TTC549 (cell line): ENCODE data around the gene NODAL.

Experiments used
- FAIRE-seq: peaks from 2 replicates; lab custom pipeline; 2012; peaks lifted over from hg19 to GRCh38; lab: Jason Lieb, UNC

NODAL gene

DNA sequence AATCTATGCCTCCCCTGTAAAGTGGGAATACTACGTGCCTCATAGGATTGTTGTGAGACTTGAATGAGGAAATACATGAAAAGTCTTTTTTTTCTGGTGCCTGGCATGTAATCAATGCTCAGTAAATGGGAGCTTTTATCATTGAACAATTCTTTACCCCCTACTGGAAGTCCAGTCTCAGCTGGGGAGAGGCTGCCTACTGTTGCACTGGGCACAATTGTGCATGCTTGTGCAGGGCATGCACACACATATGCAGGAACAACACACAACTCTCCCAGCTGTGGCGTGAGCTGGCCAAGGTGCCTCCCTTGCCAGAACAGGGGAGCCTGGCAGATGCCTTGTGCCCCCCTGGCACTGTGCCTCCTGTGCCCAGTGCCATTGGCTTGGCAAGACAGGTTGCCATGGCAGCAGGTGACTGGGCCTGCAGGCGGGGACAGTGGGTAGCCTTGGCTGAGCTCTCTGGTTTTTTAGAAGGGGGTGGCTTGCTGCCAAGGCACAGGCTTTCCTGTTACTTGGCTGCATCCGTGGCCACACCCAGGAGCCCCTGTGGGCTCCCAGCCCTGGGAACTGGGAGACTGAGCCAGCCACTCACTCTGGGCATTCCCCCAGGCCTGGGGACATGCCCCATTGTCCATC is 21.0 kb upstream of the NODAL start:
- FAIRE-seq: no peak

DNA sequence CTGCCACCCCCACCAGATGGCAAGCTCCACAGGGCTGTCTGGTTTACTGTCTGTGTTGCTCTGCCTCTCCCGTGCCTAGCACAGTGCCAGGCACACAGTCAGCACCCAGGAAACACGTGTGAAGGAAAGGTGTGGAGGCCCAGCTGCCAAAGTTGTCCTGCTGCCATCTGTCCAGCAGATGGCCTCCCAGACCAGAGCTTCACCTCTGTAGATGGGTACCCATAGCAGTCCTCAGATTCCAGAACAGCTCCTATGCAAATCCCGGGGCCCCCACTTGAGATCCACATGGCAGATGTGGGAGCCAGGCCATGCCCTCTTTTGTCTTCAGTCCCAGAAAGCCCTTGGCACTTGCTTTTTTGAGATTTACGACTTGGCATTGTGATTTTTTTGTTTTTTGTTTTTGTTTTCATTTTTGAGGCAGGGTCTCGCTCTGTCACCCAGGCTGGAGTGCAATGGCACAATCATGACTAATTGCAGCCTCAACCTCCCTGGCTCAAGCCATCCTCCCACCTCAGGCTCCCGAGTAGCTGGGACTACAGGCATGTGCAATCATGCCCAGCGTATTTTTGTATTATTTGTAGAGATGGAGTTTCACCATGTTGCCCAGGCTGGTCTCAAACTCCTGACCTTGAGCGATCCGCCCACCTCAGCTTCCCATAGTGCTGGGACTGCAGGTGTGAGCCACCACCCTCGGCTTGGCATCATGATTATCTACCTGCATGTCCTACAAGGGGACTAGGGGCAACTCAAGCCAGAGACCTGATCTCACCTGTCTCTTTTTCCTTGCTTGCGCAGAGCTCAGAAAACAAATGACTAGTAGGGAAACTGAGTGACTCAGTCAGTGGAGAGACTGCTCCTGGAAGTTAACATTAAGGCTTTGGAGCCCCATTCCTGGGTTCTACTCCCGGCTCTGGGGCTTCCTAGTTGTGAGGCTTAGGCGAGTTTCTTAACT is 20.2 kb upstream of the NODAL start:
- no peak for FAIRE-seq

DNA sequence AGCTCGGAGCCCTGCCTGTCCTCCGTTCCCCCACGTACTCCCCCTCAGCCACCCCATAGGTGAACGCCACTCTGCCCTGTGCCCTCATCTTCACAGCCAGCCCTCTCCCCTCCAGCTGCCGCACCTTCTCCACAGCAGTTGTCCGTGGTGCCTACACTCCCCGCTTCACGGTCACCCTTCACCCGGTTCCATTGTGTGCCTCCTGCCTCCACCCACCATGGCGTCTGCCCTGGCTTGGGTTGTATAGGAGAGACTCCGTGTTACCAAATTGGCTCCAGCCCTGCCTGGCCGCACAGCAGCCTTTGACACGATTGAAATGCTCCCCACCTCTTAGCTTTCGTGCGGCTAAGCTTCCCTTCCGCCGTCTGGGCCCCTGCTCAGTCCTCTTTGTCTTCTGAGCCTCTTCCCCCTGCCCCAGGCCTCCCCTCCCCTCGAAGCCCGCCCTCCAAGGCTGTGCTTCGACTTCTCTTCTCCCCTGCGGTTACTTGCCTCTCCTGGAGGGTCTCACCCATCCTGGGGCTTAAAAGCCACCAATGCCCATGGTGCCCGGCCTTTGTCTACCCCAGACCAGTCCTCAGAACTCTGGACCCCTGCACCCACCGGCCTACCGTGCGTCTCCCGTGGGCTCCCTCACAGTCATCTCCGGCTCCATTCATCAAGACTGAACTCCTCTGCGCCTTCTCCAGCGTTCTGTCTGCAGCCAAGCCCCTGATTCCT is 18.5 kb upstream of the NODAL start:
- FAIRE-seq: no peak

DNA sequence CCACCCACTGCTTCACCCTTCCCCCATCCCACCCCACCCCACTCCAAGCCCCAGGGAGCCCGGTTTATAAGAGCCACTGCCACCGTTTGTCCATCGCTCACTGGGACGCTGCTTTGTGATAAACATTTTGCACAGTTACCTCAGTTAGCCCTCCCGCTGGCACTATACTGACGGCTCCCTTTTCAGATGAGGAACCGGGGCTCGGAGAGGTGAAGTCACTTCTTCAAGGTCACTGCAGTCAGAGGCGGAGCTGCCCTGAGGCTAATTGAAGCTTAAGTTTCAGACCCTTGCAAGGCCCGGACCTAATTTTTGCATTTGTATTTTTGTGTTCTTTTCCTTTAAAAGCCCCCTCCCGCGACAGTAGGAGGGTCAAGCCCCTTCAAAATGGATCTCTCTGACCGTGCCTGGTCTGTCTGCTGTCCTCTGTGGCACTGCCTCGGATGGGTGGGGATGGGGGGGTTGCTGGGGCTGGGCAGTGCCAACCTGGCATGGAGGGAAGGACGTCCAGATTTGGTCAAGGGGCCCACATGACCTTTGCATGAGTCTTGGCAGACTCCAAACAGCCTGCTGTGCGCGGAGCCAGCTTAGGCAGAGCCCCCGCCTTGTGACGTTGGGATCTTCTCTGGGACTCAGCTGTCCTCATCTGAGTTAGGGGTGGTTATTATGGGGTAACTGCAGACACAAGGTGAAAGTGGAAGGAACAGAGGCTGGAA is 17.7 kb upstream of the NODAL start:
- FAIRE-seq: no peak

DNA sequence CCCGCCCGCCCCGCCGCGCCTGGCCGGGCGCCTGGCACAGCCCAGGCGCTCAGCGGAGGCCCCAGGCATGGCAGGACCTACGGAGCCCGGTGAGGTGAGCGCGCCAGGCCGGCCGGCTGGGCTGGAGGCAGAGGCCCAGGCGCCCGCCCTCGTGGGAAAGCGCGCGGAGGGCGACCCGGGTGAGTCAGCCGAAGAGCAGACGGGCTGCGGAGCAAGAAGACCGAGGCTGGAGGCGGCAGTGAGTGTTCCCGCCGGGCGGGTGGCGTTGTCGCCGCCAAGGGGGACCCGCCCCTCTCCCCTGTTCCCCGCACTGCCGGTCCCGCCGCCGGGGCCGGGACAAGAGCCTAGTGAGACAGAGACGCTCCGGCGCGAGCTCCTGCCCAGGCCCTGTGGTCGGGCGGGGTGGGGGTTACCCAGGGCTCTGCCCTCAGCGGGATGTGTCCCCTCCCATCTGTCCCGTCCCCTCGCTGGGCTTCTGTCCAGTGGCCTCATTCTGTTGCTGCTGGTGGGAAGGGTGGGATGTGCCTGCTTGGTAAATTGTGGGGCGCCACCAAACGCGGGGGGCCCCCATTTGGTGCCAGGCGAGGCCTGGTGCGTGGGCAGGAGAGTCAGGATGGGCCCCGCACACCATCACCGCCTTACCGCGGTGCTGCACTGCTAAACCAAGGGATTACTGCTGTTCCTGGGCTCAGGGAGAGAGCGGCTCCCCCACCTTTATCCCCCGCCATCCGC is 17.0 kb upstream of the NODAL start:
- no peak for FAIRE-seq

DNA sequence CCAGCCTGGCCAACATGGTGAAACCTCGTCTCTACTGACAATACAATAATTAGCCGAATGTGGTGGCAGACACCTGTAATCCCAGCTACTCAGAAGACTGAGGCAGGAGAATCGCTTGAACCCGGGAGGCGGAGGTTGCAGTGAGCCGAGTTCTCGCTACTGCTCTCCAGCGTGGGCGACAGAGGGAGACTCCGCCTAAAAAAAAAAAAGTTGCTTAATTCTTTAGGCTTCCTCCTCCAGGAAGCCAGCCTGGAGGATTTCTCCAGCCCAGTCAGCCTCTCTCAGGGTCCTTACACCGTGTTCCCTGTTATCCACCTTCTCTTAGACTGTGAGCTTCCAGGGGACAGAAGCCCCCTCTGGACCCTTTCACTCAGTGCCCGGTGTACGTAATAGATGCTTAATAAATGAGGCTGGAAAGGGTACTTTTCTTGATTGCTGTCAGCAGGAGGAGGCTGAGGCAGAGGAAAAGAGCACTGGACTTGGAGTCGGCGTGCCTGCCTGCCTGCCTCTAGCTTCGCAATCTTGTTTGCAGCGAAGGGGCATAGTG is 16.4 kb upstream of the NODAL start:
- FAIRE-seq: no peak

DNA sequence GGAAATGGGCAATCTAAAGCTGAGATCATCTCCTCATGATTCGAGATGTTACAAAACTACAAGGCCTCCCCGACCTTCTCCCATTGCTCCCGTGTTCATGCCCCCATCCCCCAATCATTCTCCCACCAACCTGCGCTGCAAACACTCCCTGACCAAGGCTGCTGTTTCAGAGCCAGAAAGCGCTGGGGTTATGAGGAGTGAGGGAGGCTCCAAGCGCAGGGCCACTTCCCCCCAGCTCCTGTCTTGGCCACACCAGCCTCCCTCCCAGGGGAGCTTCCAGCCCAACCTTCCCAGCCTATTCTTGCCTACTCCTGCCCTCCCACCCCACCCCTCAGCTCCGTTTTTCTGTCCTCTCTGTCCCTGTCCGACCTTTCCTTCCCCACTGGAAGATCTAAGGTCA is 14.7 kb upstream of the NODAL start:
- FAIRE-seq: no peak

DNA sequence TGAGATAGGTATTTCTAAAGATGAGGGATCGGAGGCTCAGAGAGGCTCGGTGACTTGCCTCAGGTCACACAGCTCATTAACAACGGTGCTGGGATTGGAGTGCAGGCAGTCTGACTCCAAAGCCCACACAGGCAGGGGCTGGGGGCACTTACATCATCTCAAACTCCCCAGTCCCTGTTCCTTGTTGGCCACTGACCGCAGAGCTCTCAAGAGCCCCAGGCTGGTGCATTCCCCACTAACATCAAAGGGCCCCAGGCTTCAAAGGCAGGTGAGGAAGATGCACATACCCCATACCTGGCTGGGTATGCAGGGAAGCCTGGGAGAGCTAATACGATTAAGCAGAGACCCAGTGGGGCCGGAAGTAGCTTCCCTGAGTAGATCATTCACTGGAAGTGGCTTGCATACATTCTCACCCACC is 13.7 kb upstream of the NODAL start:
- no peak for FAIRE-seq

DNA sequence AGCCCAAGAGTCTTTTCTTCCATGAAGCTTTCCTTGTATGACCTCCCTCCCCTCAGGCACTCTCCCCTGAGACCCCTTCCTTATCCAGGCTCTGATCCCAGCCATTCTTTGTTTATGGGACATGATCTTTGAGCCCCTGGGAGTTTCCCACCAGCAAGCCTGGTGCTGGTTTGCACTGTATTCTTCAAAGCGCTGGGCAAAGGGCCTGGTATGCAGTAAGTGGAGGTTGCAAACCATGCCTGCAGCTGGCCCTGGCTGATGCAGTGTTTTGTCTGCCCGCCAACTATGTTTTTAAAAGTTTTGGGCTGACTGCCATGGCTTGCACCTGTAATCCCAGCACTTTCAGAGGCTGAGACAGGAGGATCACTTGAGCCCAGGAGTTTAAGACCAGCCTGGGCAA is 6.8 kb upstream of the NODAL start:
- FAIRE-seq: no peak

DNA sequence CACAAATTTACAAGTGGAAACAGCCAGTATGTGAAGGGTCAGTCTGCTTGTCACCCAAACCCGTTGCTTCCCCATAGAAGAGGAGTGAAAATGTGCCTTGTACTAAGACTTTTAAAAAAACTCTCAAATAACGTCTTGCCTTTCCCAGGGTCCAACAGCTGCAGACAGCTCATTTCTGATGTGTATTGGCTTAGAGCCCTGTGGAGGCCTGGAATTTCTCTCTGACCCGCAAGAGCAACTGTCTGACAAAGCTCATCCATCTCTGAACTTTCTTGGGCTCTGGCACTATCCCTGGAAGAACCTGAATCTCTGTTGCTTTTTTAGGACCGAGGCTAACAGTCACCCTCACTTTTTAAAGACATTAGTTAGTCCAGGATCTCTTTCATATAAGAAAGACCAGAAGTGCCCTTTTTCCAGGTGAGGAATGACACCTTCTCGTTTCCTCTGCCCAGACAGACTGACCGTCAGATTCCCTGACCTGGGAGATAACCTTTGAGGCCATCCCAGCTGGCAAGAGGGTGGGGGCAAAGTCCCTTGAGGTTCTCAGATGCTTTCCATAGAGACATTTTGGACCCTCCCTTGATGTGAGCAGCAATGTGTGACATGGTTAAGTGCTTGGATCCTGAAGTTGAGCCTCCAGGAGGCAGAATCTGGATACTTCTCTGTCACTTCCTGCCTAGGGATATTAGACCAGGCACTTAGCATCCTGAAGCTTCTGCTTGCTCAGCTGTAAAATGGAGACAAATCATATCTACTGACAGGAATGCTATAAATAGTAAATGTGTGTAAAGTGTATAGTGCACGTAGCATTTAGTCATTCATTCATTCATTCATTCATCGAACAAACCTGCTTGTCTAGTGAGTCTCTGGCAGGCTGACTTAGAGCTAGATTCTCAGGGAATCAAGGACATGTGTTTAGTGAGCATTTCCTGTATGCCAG is 4.5 kb upstream of the NODAL start:
- FAIRE-seq: no peak

DNA sequence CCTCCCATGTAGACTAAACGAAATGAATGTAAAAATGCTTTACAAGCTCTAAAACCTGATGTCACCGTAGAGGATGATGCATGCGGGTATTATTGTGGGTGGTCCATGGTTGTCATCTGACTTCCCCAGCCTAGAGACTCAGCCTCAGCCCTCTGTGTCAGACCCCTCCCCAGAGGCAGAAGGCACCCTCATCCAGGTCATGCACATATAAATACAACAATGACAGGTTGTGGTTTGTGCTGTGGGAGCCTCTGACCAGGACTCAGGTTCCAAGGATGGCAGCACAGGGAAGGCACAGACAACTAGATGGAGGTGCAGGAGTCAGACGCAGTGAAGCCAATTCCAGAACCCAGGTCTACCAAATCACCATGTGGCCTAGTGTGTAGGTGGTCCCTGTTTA is 3.3 kb upstream of the NODAL start:
- FAIRE-seq: no peak

DNA sequence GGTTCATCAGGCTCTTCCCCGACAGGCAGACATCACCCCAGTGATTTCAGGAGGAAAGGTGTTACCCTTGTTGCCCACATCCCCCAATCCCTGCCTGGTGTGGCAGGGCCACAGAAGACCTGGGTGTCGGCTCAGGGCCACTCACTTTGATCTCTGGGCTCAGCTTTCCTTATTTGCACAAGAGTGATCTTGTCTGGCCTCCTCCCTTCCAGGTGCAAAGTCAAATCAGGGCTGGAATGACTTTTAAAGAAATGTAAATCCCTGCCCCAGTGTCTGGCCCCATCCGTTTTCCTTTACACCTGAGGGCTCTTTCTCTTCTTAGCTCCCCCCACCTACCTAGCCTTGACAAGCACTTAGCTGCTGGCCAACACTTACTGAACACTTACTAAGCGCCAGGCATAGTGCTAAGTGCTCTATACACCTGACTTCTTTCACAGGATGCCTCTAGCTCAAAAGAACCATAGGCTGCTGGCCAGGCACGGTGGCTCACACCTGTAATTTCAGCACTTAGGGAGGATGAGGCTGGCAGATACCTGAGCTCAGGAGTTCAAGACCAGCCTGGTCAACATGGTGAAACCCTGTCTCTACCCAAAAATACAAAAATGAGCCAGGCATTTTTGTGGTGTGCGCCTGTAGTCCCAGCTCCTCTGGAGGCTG is 979 bp upstream of the NODAL start:
- no peak for FAIRE-seq

DNA sequence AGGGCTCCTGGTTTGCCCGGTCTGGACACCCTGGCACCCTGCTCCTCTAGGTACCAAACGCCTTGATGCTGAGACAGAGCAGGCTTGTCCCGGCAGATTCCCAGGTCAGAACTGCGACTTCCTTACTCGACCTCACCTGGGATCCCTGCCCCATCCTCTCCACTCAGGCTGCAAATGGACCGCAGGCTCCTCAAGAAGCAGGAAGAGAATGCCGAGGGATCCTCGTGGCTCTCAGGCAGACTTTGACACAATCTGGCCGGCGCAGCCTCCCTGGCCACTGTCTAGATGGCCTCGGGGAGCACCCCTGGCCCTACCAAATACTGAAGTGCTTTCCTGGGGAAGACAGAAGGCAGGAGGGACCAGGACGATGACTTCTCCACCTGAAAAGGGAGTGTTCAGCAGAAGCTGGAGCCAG is 421 bp upstream of the NODAL start:
- FAIRE-seq: no peak

DNA sequence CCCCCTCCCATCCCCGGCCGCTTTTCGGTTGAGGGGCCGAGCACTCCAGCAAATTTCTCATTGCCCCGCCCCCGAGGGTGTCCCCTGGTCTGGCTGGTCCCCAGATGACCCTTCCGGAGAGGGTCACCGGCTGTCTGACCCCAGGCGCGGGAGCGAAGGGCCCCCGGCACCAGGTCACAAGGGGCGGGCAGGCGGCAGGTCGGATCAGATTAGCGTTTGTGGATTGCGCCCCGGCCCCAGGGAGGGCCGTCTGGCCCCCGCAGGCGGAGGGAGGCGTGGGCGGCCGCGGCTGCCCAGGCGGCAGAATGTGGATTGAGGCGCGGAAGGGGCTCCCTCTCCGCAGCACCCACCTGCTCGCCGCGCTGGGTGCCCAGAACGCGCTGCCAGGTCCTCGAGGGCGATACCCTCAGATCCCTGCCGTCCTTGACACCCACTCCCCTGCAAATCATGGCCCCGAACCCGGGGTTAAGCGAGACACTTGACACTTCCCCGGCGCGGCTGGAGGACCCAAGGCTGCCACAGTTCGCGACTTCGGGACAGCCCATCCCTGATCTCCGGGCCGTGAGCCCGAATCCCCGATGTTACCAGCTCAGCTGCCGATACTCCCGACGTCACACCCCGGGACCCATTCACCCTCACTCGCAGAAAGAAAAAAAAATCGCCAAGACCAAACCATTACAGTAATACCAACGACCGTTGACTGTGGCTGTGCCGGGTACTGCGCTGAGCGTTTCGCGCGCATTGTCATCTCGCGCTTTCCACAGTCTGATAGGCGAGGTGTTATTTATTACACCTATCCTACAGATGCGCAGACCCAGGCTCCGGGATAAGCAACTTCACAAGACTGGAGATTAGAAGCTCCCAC is 953 bp downstream of the NODAL start:
- FAIRE-seq: no peak

DNA sequence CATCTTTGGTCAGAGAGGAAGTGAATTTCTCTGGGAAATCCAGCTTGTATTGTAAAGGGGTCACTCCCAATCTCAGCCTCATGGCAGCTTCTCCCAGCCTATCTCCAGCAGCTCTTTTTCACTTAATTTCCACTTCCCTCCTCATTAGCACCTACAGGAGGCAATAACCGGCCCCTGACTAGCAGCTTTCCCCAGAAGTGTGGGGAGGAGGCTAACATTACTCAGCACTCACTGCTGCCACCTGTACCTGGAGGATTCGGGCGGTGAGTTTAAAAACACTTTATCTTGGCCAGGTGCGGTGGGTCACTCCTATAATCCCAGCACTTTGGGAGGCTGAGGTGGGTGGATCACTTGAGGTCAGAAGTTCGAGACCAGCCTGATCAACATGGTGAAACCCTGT is 3.8 kb downstream of the NODAL start:
- no peak for FAIRE-seq

DNA sequence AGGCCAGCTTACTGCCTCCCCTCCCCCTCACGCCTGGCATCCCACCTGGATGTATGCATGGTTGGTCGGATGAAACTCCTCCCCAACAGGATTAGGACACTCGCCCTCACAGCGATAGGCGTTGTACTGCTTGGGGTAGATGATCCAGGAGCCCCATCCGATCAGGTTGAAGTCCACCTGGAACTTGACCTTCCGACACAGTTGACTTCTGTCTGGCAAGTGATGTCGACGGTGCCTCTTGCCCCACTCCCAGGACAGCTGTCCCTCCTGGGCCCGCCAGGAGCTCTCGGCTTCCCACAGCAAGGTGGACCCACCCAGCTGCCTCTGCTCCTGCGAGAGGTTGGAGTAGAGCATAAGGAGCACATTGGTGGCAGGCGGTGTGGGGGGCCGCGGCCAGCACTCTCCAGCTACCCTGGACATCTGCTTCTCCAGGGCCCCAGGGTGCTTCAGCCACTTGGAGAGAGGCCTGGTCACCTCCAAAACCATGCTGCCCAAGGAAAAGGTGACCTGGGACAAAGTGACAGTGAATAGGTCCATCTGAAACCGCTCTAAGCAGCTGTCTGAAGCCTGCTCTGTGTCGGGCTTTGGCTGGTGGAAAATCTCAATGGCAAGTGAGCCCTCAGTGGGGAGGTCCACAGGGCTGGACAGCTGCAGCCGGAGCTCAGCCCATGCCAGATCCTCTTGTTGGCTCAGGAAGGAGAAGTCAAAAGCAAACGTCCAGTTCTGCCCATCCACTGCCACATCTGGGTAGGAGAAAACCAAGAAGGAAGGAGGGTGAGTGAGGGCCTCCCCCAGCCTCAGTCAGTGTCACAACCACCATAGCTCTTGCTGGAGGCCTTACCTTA is 6.0 kb downstream of the NODAL start:
- FAIRE-seq: no peak

DNA sequence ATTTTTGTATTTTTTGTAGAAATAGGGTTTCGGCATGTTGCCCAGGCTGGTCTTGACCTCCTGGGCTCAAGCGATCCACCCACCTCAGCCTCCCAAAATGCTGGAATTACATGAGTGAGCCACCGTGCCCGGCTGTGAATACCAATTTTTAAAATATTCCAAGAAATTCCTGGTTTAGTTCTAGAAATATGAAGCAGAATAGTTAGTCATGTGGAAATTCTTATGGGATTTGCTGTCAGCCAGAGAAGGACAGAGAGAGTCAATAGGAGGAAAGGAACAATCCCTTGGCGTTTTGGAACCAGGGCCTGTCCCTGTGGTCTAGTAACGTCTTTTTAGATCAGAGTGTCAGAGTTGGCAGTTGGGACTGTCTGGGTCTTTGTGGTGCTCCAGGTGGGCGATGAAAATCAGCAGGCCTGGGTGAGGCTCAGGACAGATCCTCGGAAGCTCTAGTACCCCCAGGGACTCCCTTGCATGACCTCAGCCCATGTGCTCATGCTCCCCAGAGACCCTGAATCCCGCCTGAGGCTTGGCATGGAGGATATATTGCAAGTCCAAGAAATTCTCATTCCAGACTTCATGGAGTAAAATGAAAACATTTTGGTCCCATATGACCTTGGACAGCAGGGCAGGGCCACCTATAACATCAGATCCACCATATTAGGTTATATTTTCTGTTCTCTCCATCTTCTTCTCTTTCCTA is 7.8 kb downstream of the NODAL start:
- no peak for FAIRE-seq
